HG02973 (cell line): ENCODE data around the gene WIF1.

ENCODE experiments used
- ATAC-seq: cut with Tn5 transposase; IDR thresholded peaks from one replicate; pipeline ENCODE4 v1.9.1; 2021; ENCODE audit warnings: moderate library complexity; ENCODE audit not compliant: unreplicated experiment

Gene WIF1, protein sequence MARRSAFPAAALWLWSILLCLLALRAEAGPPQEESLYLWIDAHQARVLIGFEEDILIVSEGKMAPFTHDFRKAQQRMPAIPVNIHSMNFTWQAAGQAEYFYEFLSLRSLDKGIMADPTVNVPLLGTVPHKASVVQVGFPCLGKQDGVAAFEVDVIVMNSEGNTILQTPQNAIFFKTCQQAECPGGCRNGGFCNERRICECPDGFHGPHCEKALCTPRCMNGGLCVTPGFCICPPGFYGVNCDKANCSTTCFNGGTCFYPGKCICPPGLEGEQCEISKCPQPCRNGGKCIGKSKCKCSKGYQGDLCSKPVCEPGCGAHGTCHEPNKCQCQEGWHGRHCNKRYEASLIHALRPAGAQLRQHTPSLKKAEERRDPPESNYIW

DNA sequence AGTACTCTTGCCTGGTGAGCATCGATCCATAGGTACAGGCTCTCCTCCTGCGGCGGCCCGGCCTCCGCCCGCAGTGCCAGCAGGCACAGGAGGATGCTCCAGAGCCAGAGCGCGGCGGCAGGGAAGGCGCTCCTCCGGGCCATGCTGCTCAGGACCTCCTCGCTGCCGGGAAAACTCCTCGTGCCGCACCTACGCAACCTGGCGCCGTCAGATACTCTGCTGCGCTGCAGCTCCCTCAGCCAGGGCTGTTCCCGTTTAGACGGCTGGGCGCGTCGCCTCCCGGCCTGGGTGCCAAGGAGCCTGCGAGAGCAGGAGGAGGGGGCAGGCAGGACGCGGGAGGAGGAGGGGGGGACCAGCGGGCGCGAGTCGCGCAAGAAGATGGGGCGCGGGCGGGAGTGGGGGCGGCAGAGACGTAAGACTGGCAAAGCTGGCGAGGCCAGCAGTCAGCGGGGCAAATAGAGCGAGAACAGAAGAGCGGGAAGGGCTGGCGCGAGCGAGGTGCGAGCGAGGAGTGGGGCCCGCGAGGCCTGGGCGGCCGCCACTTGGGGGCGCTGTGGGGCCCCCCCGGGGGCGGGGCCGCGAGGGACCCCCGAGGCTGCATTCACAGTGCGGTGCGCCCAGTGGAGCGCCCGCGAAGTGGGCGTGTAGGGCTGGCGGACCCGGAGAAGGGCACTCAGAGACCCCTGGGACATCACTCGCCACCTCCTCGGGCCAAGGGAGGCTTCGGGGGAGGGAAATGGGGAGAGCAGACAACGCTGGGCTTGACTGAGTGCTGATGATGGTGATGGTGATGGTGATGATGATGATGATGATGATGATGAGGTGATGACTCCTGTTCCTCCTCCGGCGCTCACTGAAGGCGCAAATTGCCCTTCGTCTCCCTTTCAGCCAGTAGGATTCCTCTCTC, at the start of gene WIF1:
Gene WIF1 (minus strand): TSS at position 257 of the 907 bp plus-strand sequence. CDS start 114 bp downstream, at position 143.
- ATAC-seq, result peak; percentile 62

DNA sequence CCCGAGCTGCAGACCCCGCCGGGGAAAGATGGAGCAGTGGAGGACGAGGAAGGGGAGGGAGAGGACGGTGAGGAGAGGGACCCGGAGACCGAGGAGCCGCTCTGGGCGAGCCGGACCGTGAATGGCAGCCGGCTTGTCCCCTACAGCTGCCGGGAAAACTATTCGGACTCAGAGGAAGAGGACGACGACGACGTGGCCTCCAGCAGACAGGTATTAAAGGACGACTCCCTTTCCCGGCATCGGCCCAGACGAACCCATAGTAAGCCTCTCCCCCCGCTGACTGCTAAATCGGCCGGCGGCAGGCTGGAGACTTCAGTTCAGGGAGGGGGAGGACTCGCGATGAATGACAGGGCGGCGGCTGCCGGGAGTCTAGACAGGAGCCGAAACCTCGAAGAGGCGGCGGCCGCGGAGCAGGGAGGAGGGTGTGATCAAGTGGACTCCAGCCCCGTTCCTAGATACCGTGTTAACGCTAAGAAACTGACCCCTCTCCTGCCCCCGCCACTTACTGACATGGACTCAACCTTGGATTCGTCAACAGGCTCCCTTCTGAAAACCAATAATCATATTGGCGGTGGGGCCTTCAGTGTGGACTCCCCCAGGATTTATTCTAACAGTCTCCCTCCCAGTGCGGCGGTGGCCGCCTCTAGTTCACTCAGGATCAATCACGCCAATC, 49.2 kb upstream of the WIF1 start:
- ATAC-seq, result peak; percentile 37

DNA sequence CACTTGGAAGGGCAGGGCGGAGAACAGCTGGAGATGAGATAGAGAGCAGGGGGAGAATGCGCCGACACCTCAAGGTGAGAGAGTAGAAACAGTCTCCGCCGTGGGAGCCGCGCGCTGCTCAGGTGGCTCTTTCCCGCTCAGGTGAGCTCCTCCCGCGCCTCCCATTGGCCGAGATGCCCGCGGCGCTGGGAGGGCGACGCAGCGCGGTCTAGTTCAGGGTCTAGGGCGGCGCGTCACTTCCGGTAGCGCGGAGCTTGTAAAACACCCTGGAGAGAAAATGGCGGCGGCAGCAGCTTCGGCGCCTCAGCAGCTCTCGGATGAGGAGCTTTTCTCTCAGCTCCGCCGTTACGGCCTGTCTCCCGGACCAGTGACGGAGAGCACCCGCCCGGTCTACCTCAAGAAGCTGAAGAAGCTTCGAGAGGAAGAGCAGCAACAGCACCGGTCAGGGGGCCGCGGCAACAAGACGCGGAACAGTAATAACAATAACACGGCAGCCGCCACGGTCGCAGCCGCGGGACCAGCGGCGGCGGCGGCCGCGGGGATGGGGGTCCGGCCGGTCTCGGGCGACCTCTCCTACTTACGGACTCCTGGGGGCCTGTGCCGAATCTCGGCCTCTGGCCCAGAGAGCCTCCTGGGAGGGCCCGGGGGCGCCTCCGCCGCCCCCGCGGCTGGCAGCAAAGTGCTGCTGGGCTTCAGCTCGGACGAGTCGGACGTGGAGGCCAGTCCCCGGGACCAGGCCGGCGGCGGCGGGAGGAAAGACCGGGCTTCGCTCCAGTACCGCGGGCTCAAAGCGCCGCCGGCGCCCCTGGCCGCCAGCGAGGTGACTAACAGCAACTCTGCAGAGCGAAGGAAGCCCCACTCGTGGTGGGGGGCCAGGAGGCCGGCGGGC, 48.5 kb upstream of the WIF1 start, which contains the start of gene LEMD3:
Gene LEMD3 (plus strand): TSS at position 264 of the 889 bp plus-strand sequence. CDS start 14 bp downstream, at position 278.
- peak; percentile 89 for ATAC-seq

DNA sequence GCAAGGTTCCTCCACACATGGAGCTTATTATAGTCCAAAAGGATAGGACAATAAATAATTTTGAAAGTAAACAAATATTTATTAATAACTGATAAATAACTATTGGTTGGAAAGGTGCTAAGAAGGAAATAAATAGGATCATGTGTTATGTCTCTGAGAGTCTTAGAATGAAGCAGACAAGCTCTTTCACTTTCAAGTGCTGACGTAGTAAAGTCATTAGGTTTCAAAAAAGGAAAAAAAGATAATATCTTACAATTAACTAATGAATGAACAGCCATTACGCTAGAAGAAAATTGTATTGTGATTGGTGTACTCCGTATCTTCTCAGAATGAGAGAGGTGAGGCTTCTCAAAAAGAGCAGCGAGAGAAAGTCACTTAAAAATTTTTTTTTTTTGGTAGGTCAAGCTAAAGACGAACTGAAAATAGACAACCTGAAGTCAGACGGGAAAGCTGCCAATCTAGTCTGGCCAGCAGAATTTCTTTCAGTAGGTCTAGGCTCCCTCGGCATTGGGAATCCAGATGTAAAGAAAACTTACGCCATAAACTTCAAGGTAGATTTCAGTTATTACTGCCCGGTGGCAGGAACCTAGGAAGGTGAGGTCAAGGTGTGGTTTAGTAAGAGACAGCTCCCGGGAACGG, 47.7 kb upstream of the WIF1 start:
- ATAC-seq, result peak; percentile 6

DNA sequence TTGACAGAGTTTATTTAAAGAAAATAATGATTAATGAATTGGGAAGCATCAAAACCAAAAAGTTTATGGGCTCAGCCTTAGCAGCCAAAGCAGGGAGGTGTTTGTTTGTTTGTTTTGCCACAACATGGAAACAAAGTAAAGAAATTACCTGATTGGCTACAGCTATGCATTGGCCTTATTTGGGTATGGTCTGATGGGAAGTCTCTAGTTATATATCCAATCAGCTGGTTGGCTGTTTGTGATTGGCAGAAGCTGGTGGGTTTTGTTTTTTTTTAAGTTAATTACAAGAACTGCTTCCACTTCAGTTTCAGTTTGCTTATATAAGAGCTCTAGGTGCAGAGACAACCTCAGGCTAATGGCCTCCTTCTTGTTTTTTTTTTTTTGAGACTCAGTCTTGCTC, 43.7 kb upstream of the WIF1 start:
- ATAC-seq, result no peak

DNA sequence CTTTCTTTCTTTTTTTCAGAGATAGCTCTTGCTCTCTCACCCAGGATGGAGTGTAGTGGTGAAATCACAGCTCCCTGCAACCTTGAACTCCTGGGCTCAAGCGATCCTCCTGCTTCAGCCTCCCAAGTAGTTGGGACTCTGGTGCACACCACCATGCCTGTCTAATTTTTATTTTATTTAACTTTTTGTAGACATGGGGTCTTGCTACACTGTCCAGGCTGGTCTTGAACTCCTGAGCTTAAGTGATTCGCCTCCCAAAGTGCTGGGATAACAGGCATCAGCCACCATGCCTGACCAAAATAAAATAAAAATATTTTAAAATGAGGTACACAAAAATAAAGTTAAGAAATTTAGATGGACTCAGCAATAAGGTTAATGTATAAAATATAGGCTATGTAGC, 43.1 kb upstream of the WIF1 start:
- no peak for ATAC-seq

DNA sequence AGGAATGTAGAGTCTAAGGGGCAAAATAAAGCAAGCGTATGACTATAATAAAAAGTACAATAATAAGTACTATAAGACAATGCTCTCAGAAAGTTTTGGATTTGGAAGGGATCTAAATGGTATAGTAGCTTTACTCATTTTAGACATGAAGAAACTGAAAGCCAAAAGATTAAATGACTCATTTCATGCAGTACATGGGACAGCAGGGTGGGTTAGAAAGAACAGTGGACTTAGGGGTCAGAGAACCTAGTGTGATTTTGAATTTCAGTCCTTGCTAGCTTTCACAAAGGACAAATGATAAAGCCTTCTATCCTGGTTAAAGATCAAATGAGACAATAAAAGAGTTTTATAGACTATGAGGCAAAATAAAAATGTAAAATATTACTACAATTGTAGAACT, 41.5 kb upstream of the WIF1 start:
- ATAC-seq, result peak; percentile 60

DNA sequence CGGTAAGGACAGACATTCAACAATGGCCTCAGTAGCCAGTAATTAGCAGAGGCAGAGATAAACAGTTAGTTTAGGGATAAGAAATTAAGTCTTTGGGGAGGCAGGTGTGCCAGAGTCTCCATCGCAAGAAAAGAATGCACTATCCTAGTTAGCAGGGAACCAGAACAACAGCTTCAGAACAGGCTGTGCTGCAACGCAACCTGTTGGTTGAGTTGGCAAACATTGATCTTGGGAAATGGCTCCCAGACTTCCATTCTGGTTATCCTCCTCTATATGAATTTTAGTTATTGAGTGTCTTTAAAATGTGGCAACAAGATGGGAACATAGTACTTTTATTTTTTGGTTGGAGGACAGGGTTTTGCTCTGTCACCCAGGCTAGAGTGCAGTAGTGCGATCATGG, 36.0 kb upstream of the WIF1 start:
- no peak for ATAC-seq

DNA sequence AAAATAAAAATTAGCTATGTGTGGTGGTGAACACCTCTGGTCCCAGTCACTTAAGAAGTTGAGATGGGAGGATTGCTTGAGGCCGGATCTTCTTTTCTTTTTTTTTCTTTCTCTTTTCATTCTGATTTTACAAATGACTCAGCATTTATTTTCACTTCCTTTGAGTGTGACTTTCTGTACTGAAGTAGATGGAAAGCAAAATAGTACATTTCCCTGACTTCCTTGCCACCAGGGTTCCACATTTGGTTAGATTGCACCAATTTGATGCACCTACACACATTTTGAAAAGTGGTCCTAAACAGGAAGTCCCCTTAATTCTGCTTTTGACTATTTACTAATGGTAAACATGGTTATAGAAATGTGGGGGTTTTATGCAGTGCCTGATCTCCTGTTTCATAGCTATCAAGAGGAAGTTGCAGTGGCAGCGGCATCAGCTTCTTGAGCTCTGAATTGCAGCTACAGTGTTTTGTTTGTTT, 35.3 kb upstream of the WIF1 start:
- peak; percentile 90 for ATAC-seq

DNA sequence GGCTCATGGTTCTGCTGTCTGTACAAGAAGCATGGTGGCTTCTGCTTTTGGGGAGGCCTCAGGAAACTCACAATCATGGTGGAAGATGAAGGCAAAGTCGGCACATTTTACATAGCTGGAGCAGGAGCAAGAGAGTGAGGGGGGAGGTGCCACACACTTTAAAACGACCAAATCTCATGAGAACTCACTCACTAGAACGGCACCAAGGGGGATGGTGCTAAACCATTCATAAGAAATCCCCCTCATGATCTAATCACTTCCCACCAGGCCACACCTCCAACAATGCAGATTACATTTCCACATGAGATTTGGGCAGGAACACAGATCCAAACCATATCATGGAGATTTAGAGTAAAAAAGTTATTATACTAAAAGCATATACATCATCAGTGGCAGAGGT, 34.7 kb upstream of the WIF1 start:
- no peak for ATAC-seq

DNA sequence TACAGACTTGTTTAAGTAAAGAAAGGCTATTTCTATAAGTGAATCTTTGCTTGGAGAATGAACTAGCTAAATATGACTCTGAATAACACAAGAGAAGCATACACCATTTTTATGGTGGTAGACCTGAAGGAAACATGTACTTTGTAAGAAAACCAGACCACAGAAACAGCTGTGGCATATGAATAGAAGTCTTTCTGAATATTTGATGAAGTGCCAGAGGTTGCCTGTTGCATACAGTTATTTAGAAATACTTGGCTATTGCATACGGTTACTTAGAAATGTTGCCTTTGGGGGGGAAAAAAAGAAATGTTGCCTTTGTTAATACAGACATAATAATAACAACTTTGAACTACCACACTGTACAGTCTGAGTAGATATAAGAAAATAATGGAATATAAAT, 31.5 kb upstream of the WIF1 start:
- no peak for ATAC-seq

DNA sequence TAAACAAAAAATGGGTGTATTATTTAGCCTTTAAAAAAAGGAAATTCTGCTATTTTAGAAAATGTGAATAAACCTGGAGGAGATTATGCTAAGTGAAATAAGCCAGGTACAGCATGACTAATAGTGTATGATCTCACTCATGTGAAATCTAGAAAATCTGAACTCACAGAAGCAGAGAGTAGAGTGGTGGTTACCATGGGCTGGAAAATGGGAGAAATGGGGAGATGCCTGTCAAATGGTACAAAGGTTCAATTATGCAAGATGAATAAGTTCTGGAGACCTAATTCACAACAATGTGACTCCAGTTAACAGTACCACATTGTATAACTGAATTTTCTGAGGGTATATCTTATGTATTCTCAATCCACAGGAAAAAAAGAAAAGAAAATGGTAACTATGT, 30.9 kb upstream of the WIF1 start:
- ATAC-seq, result no peak

DNA sequence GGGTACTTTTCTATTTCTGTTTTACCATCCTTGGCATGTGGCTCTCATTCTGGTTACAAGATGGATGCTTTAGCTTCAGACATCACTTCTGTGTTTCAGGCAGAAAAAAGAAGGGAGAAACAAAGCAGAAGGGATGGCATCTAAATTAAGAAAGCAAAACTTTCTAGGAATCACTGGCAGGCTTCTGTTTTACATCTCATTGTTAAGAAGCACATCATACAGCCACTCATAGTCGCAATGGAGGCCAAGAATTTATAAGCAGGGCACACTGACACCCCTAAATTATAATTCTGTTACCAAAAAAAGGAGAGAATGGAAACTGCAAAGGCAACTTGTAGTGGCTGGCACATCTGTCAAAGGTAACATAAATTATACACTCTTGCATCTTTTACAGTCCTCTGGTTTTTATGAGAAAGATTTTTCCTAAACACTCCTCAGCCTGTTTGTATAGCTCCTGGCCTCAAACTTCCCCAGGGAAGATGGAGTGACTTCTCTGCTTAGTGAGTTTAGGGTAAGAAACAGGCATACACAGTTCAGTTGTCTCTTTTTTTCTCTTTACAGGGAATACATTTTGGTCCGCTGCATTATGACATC, 26.3 kb upstream of the WIF1 start:
- no peak for ATAC-seq

DNA sequence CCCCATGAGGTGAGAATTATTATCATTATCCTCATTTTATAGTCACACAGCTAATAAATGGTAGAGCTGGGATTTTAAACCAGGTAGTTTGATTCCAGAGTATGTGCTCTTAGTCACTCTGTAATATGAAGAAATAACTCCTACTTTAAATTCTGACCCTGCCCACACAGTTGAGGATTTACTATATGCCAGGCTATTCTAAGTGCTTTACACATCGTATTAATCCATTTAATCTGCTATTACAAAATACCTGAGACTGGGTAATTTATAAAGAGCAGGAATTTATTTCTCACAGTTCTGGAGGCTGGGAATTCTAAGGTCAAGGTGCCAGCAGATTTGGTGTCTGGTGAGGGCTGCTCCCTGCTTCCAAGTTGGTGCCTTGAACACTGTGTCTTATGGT, 19.6 kb upstream of the WIF1 start:
- no peak for ATAC-seq

DNA sequence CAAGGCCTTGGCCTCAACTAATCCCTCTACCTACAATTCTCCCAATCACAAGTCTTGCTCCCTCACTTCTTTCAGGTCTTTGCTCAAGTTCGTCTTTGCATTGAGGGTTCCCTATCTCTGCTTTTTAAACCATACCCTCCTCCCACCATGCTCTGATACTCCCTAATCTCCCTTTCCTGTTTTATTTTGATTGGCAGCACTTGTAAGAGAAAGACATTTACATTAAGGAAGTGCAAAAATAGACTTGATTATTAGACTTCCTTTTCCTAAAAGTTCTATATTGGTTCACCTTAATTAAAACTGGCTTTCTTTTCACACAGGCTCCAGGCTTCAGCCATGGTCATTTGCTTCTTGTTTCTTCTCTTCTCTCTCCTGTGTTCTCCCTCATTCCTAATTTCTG, 18.3 kb upstream of the WIF1 start:
- ATAC-seq, result no peak

DNA sequence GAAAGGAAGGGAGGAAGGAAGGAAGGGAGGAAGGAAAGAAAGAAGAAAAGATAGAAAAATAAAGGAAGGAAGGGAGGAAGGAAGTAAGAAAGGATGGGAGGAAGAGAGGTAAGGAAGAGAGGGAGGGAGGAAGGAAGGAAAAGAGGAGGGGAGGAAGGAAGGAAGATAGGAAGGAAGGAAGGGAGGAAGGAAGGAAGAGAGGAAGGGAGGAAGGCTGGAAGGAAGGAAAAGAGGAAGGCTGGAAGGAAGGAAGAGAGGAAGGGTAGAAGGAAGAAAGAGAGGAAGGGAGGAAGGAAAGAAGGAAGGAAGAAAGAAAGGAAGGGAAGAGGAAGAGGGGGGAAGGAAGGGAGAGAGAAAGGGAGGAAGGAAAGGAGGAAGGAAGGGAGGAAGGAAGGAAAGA, 12.8 kb upstream of the WIF1 start:
- ATAC-seq, result no peak

DNA sequence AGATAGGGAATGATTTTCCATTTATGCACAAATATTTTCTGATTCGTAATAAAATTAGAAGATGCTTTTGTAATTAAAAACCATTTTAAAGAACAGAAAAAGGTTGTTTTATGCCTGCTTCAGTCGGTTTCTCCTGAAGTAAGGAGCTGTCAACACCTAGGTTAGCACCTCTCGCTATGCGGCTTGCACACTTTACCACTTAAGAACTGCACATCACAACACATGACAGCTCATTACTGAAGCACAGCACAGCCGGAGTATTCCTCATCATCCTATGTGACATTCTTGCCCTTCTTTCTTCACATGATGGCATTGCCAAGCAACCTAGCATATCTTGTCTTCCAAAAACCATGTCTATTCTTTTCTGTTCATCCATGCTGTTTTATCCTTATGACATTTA, 5.4 kb upstream of the WIF1 start:
- no peak for ATAC-seq

DNA sequence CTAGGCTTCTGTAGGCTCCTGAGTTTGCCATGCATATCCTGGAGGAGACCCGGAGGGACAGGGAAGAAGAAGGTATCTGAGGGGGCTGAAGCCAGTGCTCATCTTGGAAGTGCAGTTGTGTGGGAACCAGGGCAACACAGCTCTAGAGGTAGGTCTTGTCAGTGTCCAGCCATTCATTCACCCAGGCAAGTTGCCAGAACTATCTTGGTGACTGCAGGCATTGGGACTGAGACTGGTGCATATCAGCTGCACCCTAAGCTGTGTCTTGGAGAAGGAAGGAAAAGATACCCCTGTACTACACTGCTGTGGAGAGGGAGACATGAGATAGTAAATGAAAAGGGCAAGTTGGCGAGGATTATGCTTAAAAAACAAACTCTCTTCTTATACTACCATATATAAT, 4.9 kb upstream of the WIF1 start:
- ATAC-seq, result no peak

DNA sequence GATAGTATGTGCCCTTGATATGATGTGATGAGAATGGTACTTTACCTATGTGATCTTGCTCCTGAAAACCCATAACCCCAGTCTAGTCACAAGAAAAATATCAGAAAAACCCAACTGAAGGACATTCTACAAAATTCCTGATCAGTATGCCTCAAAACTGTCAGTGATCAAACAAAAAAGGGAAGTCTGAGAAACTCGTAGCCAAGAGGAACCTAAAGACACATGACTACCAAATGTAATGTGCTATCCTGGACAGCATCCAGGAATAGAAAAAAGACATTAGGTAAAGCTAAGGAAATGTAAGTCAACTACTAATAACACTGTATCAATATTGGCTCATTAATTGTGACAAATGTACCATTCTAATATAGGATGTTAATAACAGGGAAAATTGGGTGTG, 4.1 kb upstream of the WIF1 start:
- no peak for ATAC-seq
